ENCODE results near the gene LY9. TPM values are rescaled to one million over a fixed set of nuclear protein-coding genes. Genes with fewer than 3 reads are reported as not detected.

Gene LY9
- total RNA-seq, 1 donor from 2014 or later: 0.11 TPM

- no peak overlapping the region for H3K4me3 ChIP-seq
- no peaks in the 10 kb centered on the region for H3K27me3 ChIP-seq
- intact Hi-C loops (cut with DNase I): no loop called here
- no peaks in the 10 kb centered on the region for H3K9me3 ChIP-seq
- no peaks in the 10 kb centered on the region for H3K36me3 ChIP-seq
- no peaks in the 10 kb centered on the region for H3K4me1 ChIP-seq
- no peak for DNase-seq (ENCODE audit: low spot score in 2 of 2)
- H3K27ac ChIP-seq: no peak overlapping the region
- no peak for TF ChIP-seq CTCF (IDR thresholded peaks at IDR 0.05)
Measured at GRCh38 chr1:160876311-160876710, 80.3 kb downstream of the LY9 start.

- H3K4me3 ChIP-seq: no peak overlapping the region
- DNase-seq (ENCODE audit: low spot score in 2 of 2): no peak
- H3K4me1 ChIP-seq: no peaks in the 10 kb centered on the region
- intact Hi-C loops (cut with DNase I): no loop called here
- no peaks in the 10 kb centered on the region for H3K9me3 ChIP-seq
- no peak overlapping the region for H3K27ac ChIP-seq
- TF ChIP-seq CTCF (IDR thresholded peaks at IDR 0.05): no peak
- no peaks in the 10 kb centered on the region for H3K36me3 ChIP-seq
- no peaks in the 10 kb centered on the region for H3K27me3 ChIP-seq
Measured at GRCh38 chr1:160877221-160877620, 81.2 kb downstream of the LY9 start.

Other genes starting within 250 kb of the LY9 start
- gene CD84, start 216.7 kb upstream of the LY9 start, total RNA-seq: 1.1 TPM
- not detected for gene SLAMF1, start 149.1 kb upstream of the LY9 start, total RNA-seq
- gene CD48, start 84.4 kb upstream of the LY9 start, total RNA-seq: not detected
- gene SLAMF7, start 56.9 kb upstream of the LY9 start, total RNA-seq: not detected
- not detected for gene CD244, start 66.7 kb downstream of the LY9 start, total RNA-seq
- 2.2 TPM for gene ITLN1, start 89.0 kb downstream of the LY9 start, total RNA-seq
- not detected for gene ITLN2, start 158.6 kb downstream of the LY9 start, total RNA-seq
- 19.9 TPM for gene F11R, start 225.0 kb downstream of the LY9 start, total RNA-seq
- gene TSTD1, start 242.8 kb downstream of the LY9 start, total RNA-seq: not detected
- 68.5 TPM for gene USF1, start 249.8 kb downstream of the LY9 start, total RNA-seq